Measurements from ENCODE around the gene OTUD3.
"Not testable (repeated sequence)": the region's sequence is repeated elsewhere in the genome, so short reads cannot be mapped to it uniquely, and the experiment has no call there.

Gene OTUD3

GRCh38 chr1:19920132-19920710 lies 38.0 kb downstream of the OTUD3 start:
- peak; percentile 59 for DNase-seq (ENCODE audit: low spot score)

GRCh38 chr1:19921310-19921709 lies 39.1 kb downstream of the OTUD3 start:
- DNase-seq (ENCODE audit: low spot score): peak; percentile 92

- DNase-seq (ENCODE audit: low spot score): peak; percentile 42
Measured at GRCh38 chr1:19922015-19922688, 40.0 kb downstream of the OTUD3 start.

- peak; percentile 67 for DNase-seq (ENCODE audit: low spot score)
Measured at GRCh38 chr1:19923137-19923952, 41.1 kb downstream of the OTUD3 start, which contains the start of gene PLA2G2E. Gene PLA2G2E, minus strand, starts transcription at chr1:19923617. Its CDS starts 58 bp downstream, at chr1:19923559.

GRCh38 chr1:19923953-19924346 lies 41.8 kb downstream of the OTUD3 start:
- DNase-seq (ENCODE audit: low spot score): no peak

GRCh38 chr1:19925342-19926070 lies 43.3 kb downstream of the OTUD3 start:
- DNase-seq (ENCODE audit: low spot score): peak; percentile 100

- peak; percentile 98 for DNase-seq (ENCODE audit: low spot score)
Measured at GRCh38 chr1:19926296-19927129, 44.3 kb downstream of the OTUD3 start.

GRCh38 chr1:19927130-19927421 lies 44.9 kb downstream of the OTUD3 start:
- DNase-seq (ENCODE audit: low spot score): not testable (repeated sequence)

GRCh38 chr1:19932866-19933265 lies 50.7 kb downstream of the OTUD3 start:
- DNase-seq (ENCODE audit: low spot score): no peak

- no peak for DNase-seq (ENCODE audit: low spot score)
Measured at GRCh38 chr1:19934336-19934735, 52.1 kb downstream of the OTUD3 start.

- DNase-seq (ENCODE audit: low spot score): no peak
Measured at GRCh38 chr1:19936061-19936750, 54.0 kb downstream of the OTUD3 start.

GRCh38 chr1:19938472-19938871 lies 56.3 kb downstream of the OTUD3 start:
- no peak for DNase-seq (ENCODE audit: low spot score)

GRCh38 chr1:19940486-19941205 lies 58.5 kb downstream of the OTUD3 start:
- no peak for DNase-seq (ENCODE audit: low spot score)

GRCh38 chr1:19941206-19941568 lies 59.0 kb downstream of the OTUD3 start:
- DNase-seq (ENCODE audit: low spot score): no peak

GRCh38 chr1:19942088-19942487 lies 59.9 kb downstream of the OTUD3 start:
- DNase-seq (ENCODE audit: low spot score): no peak

GRCh38 chr1:19942657-19943056 lies 60.5 kb downstream of the OTUD3 start:
- no peak for DNase-seq (ENCODE audit: low spot score)

- DNase-seq (ENCODE audit: low spot score): no peak
Measured at GRCh38 chr1:19945914-19946313, 63.7 kb downstream of the OTUD3 start.

GRCh38 chr1:19946331-19946751 lies 64.1 kb downstream of the OTUD3 start:
- DNase-seq (ENCODE audit: low spot score): no peak

GRCh38 chr1:19946971-19947370 lies 64.8 kb downstream of the OTUD3 start:
- no peak for DNase-seq (ENCODE audit: low spot score)

GRCh38 chr1:19949016-19949415 lies 66.8 kb downstream of the OTUD3 start:
- peak; percentile 79 for DNase-seq (ENCODE audit: low spot score)
